ENCODE data around the gene MAB21L1. TPM values are rescaled to one million over a fixed set of nuclear protein-coding genes. Genes with fewer than 3 reads are reported as not detected.

MAB21L1 gene
- total RNA-seq, 1 donor from 2014 or later = not detected

- H3K4me3 ChIP-seq (ENCODE audit: low read depth, low read length) = no peak overlapping the region
- no peak for TF ChIP-seq CTCF (conservative IDR thresholded peaks at IDR 0.05; ENCODE audit: low read depth, low read length)
- DNase-seq (ENCODE audit: low read depth) = no peak
Observed at GRCh38 chr13:35469806-35470525, 6.5 kb downstream of the MAB21L1 start.

- no peak for DNase-seq (ENCODE audit: low read depth)
- H3K4me3 ChIP-seq (ENCODE audit: low read depth, low read length) = no peak overlapping the region
- TF ChIP-seq CTCF (conservative IDR thresholded peaks at IDR 0.05; ENCODE audit: low read depth, low read length) = no peak
Observed at GRCh38 chr13:35468195-35468594, 8.3 kb downstream of the MAB21L1 start.

- TF ChIP-seq CTCF (conservative IDR thresholded peaks at IDR 0.05; ENCODE audit: low read depth, low read length) = no peak
- no peak for DNase-seq (ENCODE audit: low read depth)
Observed at GRCh38 chr13:35465371-35465770, 11.1 kb downstream of the MAB21L1 start.

GRCh38 chr13:35460061-35460460 lies 16.4 kb downstream of the MAB21L1 start:
- no peak for DNase-seq (ENCODE audit: low read depth)
- TF ChIP-seq CTCF (conservative IDR thresholded peaks at IDR 0.05; ENCODE audit: low read depth, low read length) = no peak

More at GRCh38 chr13:35465371-35465770, 11.1 kb downstream of the MAB21L1 start:
- H3K4me3 ChIP-seq (ENCODE audit: low read depth, low read length) = no peak overlapping the region

GRCh38 chr13:35457258-35457657 lies 19.2 kb downstream of the MAB21L1 start:
- no peak for DNase-seq (ENCODE audit: low read depth)
- no peak overlapping the region for H3K4me3 ChIP-seq (ENCODE audit: low read depth, low read length)
- TF ChIP-seq CTCF (conservative IDR thresholded peaks at IDR 0.05; ENCODE audit: low read depth, low read length) = no peak

More at GRCh38 chr13:35460061-35460460, 16.4 kb downstream of the MAB21L1 start:
- no peak overlapping the region for H3K4me3 ChIP-seq (ENCODE audit: low read depth, low read length)

GRCh38 chr13:35455022-35455421 lies 21.5 kb downstream of the MAB21L1 start:
- H3K4me3 ChIP-seq (ENCODE audit: low read depth, low read length) = no peak overlapping the region
- no peak for TF ChIP-seq CTCF (conservative IDR thresholded peaks at IDR 0.05; ENCODE audit: low read depth, low read length)
- DNase-seq (ENCODE audit: low read depth) = no peak

GRCh38 chr13:35449821-35450220 lies 26.7 kb downstream of the MAB21L1 start:
- TF ChIP-seq CTCF (conservative IDR thresholded peaks at IDR 0.05; ENCODE audit: low read depth, low read length) = no peak
- no peak overlapping the region for H3K4me3 ChIP-seq (ENCODE audit: low read depth, low read length)
- no peak for DNase-seq (ENCODE audit: low read depth)
